Neural cell (in vitro differentiated cells): ENCODE measurements around the gene TMEM187. TPM values are rescaled to one million over a fixed set of nuclear protein-coding genes. Genes with fewer than 3 reads are reported as not detected.

Source experiments
- H2AFZ ChIP-seq: fragments of 200-600, 300-800 bp; sonication (generic), shearing (Covaris generic); 2 replicates; pipeline ENCODE4 v1.6.0; 2014; ENCODE audit warnings: low read depth, mild to moderate bottlenecking, antibody characterized with exemption, low read length, moderate library complexity
- H3F3A ChIP-seq: fragments of 200-600 bp; shearing (Covaris generic); 2 replicates; pipeline ENCODE4 v1.6.1; 2016; ENCODE audit warnings: mild to moderate bottlenecking, moderate library complexity, mixed read lengths, antibody characterized with exemption, low read length; ENCODE audit not compliant: insufficient read depth, poor library complexity, severe bottlenecking
- H3K27ac ChIP-seq: fragments of 200-600, 300-800 bp; sonication (generic), shearing (Covaris generic); 2 replicates; pipeline ENCODE4 v1.5.1; 2014; ENCODE audit warnings: mild to moderate bottlenecking, low read length, moderate library complexity
- H3K27me3 ChIP-seq: fragments of 300-800, 200-600 bp; sonication (generic), shearing (Covaris generic); 2 replicates; pipeline ENCODE4 v1.6.0; 2014; ENCODE audit warnings: mild to moderate bottlenecking, low read depth, low read length, moderate library complexity; ENCODE audit not compliant: insufficient read depth
- H3K36me3 ChIP-seq: fragments of 300-800, 200-600 bp; sonication (generic), shearing (Covaris generic); 2 replicates; pipeline ENCODE4 v1.5.1; 2014; ENCODE audit warnings: mild to moderate bottlenecking, antibody characterized with exemption, low read length, moderate library complexity; ENCODE audit not compliant: insufficient read depth
- H3K4me2 ChIP-seq: fragments of 300-800, 200-600 bp; sonication (generic), shearing (Covaris generic); 2 replicates; pipeline ENCODE4 v1.6.0; 2014; ENCODE audit warnings: mild to moderate bottlenecking, low read length
- H3K4me3 ChIP-seq: fragments of 300-800, 200-600 bp; sonication (generic), shearing (Covaris generic); 2 replicates; pipeline ENCODE4 v1.5.1; 2014; ENCODE audit warnings: mild to moderate bottlenecking, low read length, moderate library complexity
- H3K79me2 ChIP-seq: fragments of 200-600 bp; shearing (Covaris generic); replicated peaks from 2 replicates; pipeline ENCODE4 v1.6.0; 2014; ENCODE audit warnings: mild to moderate bottlenecking, low read length, moderate library complexity; ENCODE audit not compliant: insufficient read depth
- H3K9ac ChIP-seq: fragments of 300-800, 200-600 bp; sonication (generic), shearing (Covaris generic); 2 replicates; pipeline ENCODE4 v1.6.1; 2016; ENCODE audit warnings: mild to moderate bottlenecking, low read length, mixed read lengths
- H3K9me2 ChIP-seq: fragments of 200-600 bp; shearing (Covaris generic); 2 replicates; pipeline ENCODE4 v1.6.1; 2016; ENCODE audit warnings: mild to moderate bottlenecking, low read length, mixed read lengths; ENCODE audit not compliant: insufficient read depth
- H3K9me3 ChIP-seq: fragments of 200-600, 300-800 bp; sonication (generic), shearing (Covaris generic); 2 replicates; pipeline ENCODE4 v1.6.1; 2016; ENCODE audit warnings: mild to moderate bottlenecking, mixed run types, low read length, moderate library complexity, mixed read lengths
- H4K20me1 ChIP-seq: fragments of 200-600 bp; shearing (Covaris generic); 2 replicates; pipeline ENCODE4 v1.6.1; 2016; ENCODE audit warnings: mild to moderate bottlenecking, mixed run types; ENCODE audit not compliant: insufficient read depth
- CTCF ChIP-seq: fragments of 450-650 bp; IDR thresholded peaks from 2 replicates; pipeline ENCODE4 v1.5.1; 2014; ENCODE audit warnings: antibody characterized with exemption, mild to moderate bottlenecking, moderate library complexity; ENCODE audit not compliant: poor library complexity, severe bottlenecking
- EP300 ChIP-seq: fragments of 450-650 bp; conservative IDR thresholded peaks from 2 replicates; pipeline ENCODE4 v1.6.1; 2014; ENCODE audit warnings: antibody characterized with exemption, mild to moderate bottlenecking, moderate library complexity; ENCODE audit not compliant: poor library complexity, severe bottlenecking
- EZH2 ChIP-seq: fragments of 200-600, 300-800 bp; shearing (Covaris generic), sonication (generic); IDR thresholded peaks from 2 replicates; pipeline ENCODE4 v1.6.1; 2014; ENCODE audit warnings: antibody characterized with exemption, low read length, borderline replicate concordance, mild to moderate bottlenecking; ENCODE audit not compliant: insufficient read depth, poor library complexity, severe bottlenecking
- MXI1 ChIP-seq: fragments of 450-650 bp; conservative IDR thresholded peaks from 2 replicates; pipeline ENCODE4 v1.6.1; 2014; ENCODE audit warnings: antibody characterized with exemption, mild to moderate bottlenecking; ENCODE audit not compliant: poor library complexity, severe bottlenecking
- POLR2AphosphoS5 ChIP-seq: IDR thresholded peaks from 2 replicates; pipeline ENCODE4 v1.6.1; 2012
- RAD21 ChIP-seq: fragments of 450-650 bp; conservative IDR thresholded peaks from 2 replicates; pipeline ENCODE4 v1.6.1; 2014; ENCODE audit warnings: antibody characterized with exemption, mild to moderate bottlenecking, moderate library complexity
- REST ChIP-seq: IDR thresholded peaks from 2 replicates; pipeline ENCODE4 v1.6.1; 2012; ENCODE audit warnings: borderline replicate concordance
- SMC3 ChIP-seq: fragments of 450-650 bp; conservative IDR thresholded peaks from 2 replicates; pipeline ENCODE4 v1.6.1; 2014; ENCODE audit warnings: antibody characterized with exemption, mild to moderate bottlenecking, moderate library complexity; ENCODE audit not compliant: poor library complexity
- TAF1 ChIP-seq: IDR thresholded peaks from 2 replicates; pipeline ENCODE4 v1.6.1; 2012; ENCODE audit warnings: low read depth
- polyA plus RNA-seq: library from polyadenylated mRNA; depleted of rRNA; stranded (reverse); fragments of >200 nt; gene quantifications from 2 replicates; pipeline ENCODE4 v1.2.3, GENCODE V29; 2014

TMEM187 gene
- polyA plus RNA-seq, 1 donor from 2014 or later: 5.2 TPM

- no peaks in the 10 kb centered on the region for H3F3A ChIP-seq
- TF ChIP-seq RAD21 (no peak), TAF1 (no peak), SMC3 (no peak), POLR2AphosphoS5 (no peak), REST (no peak), EP300 (no peak), CTCF (no peak), EZH2 (no peak), MXI1 (no peak)
- no peak overlapping the region for H3K27ac ChIP-seq
- H3K79me2 ChIP-seq: no peaks in the 10 kb centered on the region
- H3K4me2 ChIP-seq: no peak overlapping the region
- no peaks in the 10 kb centered on the region for H3K9me2 ChIP-seq
- H3K9ac ChIP-seq: no peak overlapping the region
- H3K4me3 ChIP-seq: no peak overlapping the region
- H3K9me3 ChIP-seq: no peaks in the 10 kb centered on the region
- H3K27me3 ChIP-seq: no peaks in the 10 kb centered on the region
- H2AFZ ChIP-seq: no peak overlapping the region
- no peaks in the 10 kb centered on the region for H4K20me1 ChIP-seq
- no peaks in the 10 kb centered on the region for H3K36me3 ChIP-seq
These were observed 39.9 kb downstream of the TMEM187 start for GRCh38 chrX:154012336-154012991.

GRCh38 chrX:154013001-154013421 lies 40.5 kb downstream of the TMEM187 start:
- H3K4me3 ChIP-seq: no peak overlapping the region
- no peak for TF ChIP-seq MXI1
- TF ChIP-seq SMC3: no peak
- H3K27me3 ChIP-seq: no peaks in the 10 kb centered on the region
- no peaks in the 10 kb centered on the region for H4K20me1 ChIP-seq
- no peak overlapping the region for H3K27ac ChIP-seq
- H3K4me2 ChIP-seq: no peak overlapping the region
- no peaks in the 10 kb centered on the region for H3K79me2 ChIP-seq
- no peaks in the 10 kb centered on the region for H3F3A ChIP-seq
- no peaks in the 10 kb centered on the region for H3K9me3 ChIP-seq
- no peak overlapping the region for H3K9ac ChIP-seq
- no peaks in the 10 kb centered on the region for H3K9me2 ChIP-seq
- H3K36me3 ChIP-seq: no peaks in the 10 kb centered on the region
- H2AFZ ChIP-seq: no peak overlapping the region
